Measurements from ENCODE around the gene SYPL2.

DNA sequence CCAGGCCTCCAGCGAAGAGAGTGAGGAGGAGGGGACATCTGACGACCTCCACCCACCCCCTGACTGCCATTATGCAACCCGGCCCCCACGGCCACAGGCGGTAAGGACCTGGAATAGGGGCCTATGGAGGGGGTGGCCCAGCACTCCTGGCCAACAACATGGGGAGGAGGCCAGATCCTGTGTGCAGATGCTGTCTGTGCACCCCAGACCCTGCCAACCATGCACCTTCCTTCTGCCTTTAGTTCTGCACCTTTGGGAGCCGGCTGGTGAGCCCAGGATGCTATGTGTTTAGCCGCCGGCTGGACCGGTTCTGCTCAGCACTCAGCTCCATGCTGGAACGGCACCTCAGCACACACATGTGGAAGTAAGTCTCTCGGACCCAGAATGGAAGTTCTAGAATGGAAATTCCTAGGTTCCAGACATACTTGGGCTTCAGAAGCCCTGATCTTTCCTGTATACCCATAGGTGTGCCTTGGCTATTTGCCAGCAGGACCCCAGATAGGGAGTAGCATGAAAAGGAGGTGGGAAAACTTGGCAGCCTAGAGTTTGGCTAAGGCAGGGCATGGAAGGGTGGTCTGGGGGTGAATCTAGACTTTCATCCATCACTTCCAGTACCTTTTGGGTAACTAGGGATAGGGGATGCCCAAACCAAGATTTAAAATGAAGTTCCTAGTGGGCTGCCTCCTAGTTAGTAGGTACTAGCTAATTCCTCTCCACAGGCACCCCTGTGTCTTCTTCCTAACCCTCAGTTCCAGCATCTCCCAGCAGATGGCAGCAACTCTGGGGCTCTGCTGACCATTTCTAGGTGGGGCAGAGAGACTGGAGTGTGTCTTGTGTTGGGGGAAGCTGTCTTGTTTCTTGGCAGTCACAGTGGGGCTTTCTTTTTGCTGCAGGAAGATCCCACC is 23.9 kb downstream of the SYPL2 start:
- TF ChIP-seq, protein P1, sequence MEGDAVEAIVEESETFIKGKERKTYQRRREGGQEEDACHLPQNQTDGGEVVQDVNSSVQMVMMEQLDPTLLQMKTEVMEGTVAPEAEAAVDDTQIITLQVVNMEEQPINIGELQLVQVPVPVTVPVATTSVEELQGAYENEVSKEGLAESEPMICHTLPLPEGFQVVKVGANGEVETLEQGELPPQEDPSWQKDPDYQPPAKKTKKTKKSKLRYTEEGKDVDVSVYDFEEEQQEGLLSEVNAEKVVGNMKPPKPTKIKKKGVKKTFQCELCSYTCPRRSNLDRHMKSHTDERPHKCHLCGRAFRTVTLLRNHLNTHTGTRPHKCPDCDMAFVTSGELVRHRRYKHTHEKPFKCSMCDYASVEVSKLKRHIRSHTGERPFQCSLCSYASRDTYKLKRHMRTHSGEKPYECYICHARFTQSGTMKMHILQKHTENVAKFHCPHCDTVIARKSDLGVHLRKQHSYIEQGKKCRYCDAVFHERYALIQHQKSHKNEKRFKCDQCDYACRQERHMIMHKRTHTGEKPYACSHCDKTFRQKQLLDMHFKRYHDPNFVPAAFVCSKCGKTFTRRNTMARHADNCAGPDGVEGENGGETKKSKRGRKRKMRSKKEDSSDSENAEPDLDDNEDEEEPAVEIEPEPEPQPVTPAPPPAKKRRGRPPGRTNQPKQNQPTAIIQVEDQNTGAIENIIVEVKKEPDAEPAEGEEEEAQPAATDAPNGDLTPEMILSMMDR (IDR thresholded peaks at IDR 0.05) = peak in 2 of 3 donors; percentile 58 to 62
- no peak for TF ChIP-seq POLR2A (IDR thresholded peaks at IDR 0.05)
- no peak for TF ChIP-seq POLR2AphosphoS5 (IDR thresholded peaks at IDR 0.05)
